ENCODE measurements around the gene RCAN3.

RCAN3 gene

DNA sequence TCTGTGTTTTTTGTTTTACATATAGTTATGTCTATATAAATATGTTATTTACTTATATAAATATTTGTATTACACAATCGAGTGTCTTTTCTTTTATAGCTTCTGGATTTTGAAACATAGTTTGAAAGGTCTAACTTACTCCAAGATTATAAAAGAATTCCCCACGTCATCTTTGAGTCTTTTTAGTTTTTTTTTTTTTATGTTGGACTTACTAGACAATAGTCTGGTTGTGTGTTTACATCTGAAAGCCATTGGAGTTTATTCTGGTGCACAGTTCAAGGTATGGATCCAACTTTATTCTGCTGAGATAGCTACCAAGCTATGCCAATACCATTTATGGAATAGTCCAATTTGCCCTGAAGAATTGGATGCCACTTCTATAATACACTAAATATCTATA lies 26.1 kb upstream of the RCAN3 start:
- TF ChIP-seq RAD21 (IDR thresholded peaks at IDR 0.05; ENCODE audit: low read depth) (no peak), EP300 (IDR thresholded peaks at IDR 0.05; ENCODE audit: borderline replicate concordance) (no peak), FOXM1 (IDR thresholded peaks at IDR 0.05; ENCODE audit: borderline replicate concordance, low read depth) (no peak), NFIC (IDR thresholded peaks at IDR 0.05) (no peak), CEBPB (IDR thresholded peaks at IDR 0.05) (no peak), TCF12 (IDR thresholded peaks at IDR 0.05; ENCODE audit: low read depth) (no peak), YY1 (IDR thresholded peaks at IDR 0.05; ENCODE audit: low read depth) (no peak), CREB1 (IDR thresholded peaks at IDR 0.05; ENCODE audit: low read depth) (no peak), TAF1 (IDR thresholded peaks at IDR 0.05; ENCODE audit: low read depth) (no peak), ZBTB7A (IDR thresholded peaks at IDR 0.05; ENCODE audit: low read depth) (no peak), TEAD4 (IDR thresholded peaks at IDR 0.05) (no peak), EGR1 (IDR thresholded peaks at IDR 0.05) (no peak)
- TF ChIP-seq, protein P1, sequence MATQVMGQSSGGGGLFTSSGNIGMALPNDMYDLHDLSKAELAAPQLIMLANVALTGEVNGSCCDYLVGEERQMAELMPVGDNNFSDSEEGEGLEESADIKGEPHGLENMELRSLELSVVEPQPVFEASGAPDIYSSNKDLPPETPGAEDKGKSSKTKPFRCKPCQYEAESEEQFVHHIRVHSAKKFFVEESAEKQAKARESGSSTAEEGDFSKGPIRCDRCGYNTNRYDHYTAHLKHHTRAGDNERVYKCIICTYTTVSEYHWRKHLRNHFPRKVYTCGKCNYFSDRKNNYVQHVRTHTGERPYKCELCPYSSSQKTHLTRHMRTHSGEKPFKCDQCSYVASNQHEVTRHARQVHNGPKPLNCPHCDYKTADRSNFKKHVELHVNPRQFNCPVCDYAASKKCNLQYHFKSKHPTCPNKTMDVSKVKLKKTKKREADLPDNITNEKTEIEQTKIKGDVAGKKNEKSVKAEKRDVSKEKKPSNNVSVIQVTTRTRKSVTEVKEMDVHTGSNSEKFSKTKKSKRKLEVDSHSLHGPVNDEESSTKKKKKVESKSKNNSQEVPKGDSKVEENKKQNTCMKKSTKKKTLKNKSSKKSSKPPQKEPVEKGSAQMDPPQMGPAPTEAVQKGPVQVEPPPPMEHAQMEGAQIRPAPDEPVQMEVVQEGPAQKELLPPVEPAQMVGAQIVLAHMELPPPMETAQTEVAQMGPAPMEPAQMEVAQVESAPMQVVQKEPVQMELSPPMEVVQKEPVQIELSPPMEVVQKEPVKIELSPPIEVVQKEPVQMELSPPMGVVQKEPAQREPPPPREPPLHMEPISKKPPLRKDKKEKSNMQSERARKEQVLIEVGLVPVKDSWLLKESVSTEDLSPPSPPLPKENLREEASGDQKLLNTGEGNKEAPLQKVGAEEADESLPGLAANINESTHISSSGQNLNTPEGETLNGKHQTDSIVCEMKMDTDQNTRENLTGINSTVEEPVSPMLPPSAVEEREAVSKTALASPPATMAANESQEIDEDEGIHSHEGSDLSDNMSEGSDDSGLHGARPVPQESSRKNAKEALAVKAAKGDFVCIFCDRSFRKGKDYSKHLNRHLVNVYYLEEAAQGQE (IDR thresholded peaks at IDR 0.05; ENCODE audit: low read depth), result no peak
- TF ChIP-seq, protein P2, sequence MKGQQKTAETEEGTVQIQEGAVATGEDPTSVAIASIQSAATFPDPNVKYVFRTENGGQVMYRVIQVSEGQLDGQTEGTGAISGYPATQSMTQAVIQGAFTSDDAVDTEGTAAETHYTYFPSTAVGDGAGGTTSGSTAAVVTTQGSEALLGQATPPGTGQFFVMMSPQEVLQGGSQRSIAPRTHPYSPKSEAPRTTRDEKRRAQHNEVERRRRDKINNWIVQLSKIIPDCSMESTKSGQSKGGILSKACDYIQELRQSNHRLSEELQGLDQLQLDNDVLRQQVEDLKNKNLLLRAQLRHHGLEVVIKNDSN (IDR thresholded peaks at IDR 0.05), result no peak
- TF ChIP-seq, protein P3, sequence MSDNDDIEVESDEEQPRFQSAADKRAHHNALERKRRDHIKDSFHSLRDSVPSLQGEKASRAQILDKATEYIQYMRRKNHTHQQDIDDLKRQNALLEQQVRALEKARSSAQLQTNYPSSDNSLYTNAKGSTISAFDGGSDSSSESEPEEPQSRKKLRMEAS (IDR thresholded peaks at IDR 0.05), result no peak

DNA sequence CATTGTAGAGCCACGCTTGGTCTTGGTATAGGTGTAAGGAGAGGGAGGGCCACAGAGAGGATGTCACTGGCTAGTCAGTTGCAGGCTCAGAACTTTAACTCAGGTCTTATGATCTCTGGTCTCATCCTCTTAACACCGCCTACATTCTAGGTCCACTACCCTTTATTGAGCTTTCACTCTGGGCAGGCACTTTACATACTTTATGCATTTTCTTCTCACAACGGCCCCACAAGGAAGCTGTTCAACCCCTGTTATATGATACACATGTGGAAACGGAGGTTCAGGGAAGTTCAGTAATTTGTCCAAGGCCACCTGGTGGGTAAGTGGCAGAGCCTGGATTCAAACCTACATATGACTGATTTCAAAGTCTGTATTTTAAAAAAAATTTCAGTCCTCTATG lies 25.3 kb upstream of the RCAN3 start:
- TF ChIP-seq CREB1 (IDR thresholded peaks at IDR 0.05; ENCODE audit: low read depth), result no peak

DNA sequence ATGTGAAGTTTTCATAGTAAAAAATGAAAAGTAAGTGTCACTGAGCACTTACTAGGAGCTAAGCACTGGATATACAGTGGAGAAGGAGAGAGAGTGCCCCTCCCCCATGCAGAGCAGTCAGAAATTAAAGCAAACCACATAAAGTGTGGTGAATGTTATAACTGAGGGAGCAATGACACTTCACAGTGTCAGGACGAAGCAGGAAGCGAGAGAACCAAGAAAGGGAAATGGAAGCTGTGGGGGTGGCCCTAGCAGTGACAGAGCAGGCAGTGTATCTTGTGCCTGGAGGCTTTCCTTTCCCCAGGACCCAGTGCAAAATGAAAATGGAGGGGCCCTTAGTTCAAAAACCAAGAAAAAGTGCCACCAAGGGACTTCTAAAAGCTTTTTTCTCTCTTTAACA lies 21.5 kb upstream of the RCAN3 start:
- no peak for TF ChIP-seq ZBTB7A (IDR thresholded peaks at IDR 0.05; ENCODE audit: low read depth)
- no peak for TF ChIP-seq TCF12 (IDR thresholded peaks at IDR 0.05; ENCODE audit: low read depth)
- no peak for TF ChIP-seq YY1 (IDR thresholded peaks at IDR 0.05; ENCODE audit: low read depth)
- TF ChIP-seq EGR1 (IDR thresholded peaks at IDR 0.05), result no peak
- TF ChIP-seq, protein P3 (IDR thresholded peaks at IDR 0.05), result no peak
- TF ChIP-seq TAF1 (IDR thresholded peaks at IDR 0.05; ENCODE audit: low read depth), result no peak
- TF ChIP-seq EP300 (IDR thresholded peaks at IDR 0.05; ENCODE audit: borderline replicate concordance), result no peak
- TF ChIP-seq CEBPB (IDR thresholded peaks at IDR 0.05), result no peak
- no peak for TF ChIP-seq RAD21 (IDR thresholded peaks at IDR 0.05; ENCODE audit: low read depth)

DNA sequence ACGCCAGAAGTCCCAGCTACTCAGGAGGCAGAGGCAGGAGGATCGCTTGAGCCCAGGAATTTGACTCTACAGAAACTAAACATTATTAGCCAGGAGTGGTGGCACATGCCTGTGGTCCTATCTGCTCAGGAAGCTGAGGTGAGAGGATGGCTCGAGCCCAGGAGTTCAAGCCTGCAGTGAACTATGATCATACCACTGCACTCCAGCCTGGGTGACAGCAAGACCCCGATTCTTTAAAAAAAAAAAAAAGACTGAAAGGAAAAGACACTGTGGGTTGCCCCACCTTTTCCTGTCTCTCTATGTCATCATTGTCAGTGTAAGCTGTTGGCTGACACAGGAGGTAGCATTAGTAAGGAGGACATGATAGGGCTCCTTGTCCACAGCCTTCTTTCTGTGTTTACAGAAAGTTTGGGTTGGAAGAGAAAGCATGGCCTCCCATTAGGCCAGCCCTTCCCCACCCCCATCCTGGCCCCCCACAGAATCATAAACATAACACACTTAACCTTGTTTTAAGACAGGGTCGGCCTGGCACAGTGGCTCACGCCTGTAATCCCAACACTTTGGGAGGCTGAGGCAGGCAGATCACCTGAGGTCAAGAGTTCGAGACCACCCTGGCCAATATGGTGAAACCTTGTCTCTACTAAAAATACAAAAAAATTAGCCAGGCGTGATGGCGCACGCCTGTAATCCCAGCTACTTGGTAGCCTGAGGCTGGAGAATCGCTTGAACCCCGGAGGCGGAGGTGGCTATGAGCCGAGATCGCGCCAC lies 20.6 kb upstream of the RCAN3 start:
- TF ChIP-seq EP300 (IDR thresholded peaks at IDR 0.05; ENCODE audit: borderline replicate concordance) (no peak), FOXM1 (IDR thresholded peaks at IDR 0.05; ENCODE audit: borderline replicate concordance, low read depth) (no peak), CREB1 (IDR thresholded peaks at IDR 0.05; ENCODE audit: low read depth) (no peak), TCF12 (IDR thresholded peaks at IDR 0.05; ENCODE audit: low read depth) (no peak), ZBTB7A (IDR thresholded peaks at IDR 0.05; ENCODE audit: low read depth) (no peak), YY1 (IDR thresholded peaks at IDR 0.05; ENCODE audit: low read depth) (no peak), NFIC (IDR thresholded peaks at IDR 0.05) (no peak), TEAD4 (IDR thresholded peaks at IDR 0.05) (no peak), EGR1 (IDR thresholded peaks at IDR 0.05) (no peak), RAD21 (IDR thresholded peaks at IDR 0.05; ENCODE audit: low read depth) (no peak), CEBPB (IDR thresholded peaks at IDR 0.05) (no peak), TAF1 (IDR thresholded peaks at IDR 0.05; ENCODE audit: low read depth) (no peak)
- TF ChIP-seq, protein P2 (IDR thresholded peaks at IDR 0.05), result no peak
- TF ChIP-seq, protein P3 (IDR thresholded peaks at IDR 0.05), result no peak

DNA sequence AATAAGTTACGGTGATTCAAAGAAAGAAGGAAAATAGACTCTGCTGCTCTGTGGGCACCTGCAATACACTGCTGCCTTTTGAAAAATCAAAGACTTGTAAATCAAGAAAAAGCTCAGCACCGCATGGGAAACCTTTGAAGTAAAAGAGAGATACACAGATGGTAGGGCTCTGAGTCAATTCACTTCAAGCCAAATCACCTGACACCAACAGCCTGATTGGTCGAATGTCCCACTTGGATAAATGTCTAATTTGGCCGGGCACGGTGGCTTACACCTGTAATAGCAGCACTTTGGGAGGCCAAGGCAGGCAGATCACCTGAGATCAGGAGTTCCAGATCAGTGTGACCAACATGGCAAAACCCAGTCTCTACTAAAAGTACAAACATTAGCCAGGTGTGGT lies 19.2 kb upstream of the RCAN3 start:
- no peak for TF ChIP-seq ZBTB7A (IDR thresholded peaks at IDR 0.05; ENCODE audit: low read depth)

DNA sequence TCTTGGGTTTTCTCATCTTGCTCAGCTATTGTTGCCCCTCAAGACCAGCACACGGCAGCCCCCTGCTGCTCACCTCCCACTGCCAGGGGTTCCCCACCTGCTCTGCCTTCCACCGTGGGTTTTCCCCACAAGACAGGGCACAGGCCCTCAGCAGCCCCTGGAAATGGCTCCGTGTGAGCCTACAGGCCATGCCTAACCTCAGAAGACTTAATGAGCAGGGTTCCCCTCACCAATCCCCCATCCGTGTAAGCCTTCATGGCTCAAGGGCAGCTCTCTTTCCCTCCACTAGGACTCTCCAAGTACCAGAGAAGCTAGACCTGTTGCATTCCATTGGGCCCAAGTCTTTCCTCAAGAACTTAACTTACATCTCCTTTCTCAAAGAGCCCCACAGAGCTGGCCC lies 18.4 kb upstream of the RCAN3 start:
- TF ChIP-seq, protein P2 (IDR thresholded peaks at IDR 0.05), result no peak
- TF ChIP-seq CREB1 (IDR thresholded peaks at IDR 0.05; ENCODE audit: low read depth), result no peak
- no peak for TF ChIP-seq ZBTB7A (IDR thresholded peaks at IDR 0.05; ENCODE audit: low read depth)
- no peak for TF ChIP-seq RAD21 (IDR thresholded peaks at IDR 0.05; ENCODE audit: low read depth)
- no peak for TF ChIP-seq TEAD4 (IDR thresholded peaks at IDR 0.05)
- TF ChIP-seq EP300 (IDR thresholded peaks at IDR 0.05; ENCODE audit: borderline replicate concordance), result no peak
- TF ChIP-seq CEBPB (IDR thresholded peaks at IDR 0.05), result no peak
- TF ChIP-seq EGR1 (IDR thresholded peaks at IDR 0.05), result no peak
- TF ChIP-seq, protein P1 (IDR thresholded peaks at IDR 0.05; ENCODE audit: low read depth), result no peak
- TF ChIP-seq YY1 (IDR thresholded peaks at IDR 0.05; ENCODE audit: low read depth), result no peak

Data from Ishikawa (cell line).